Smooth muscle cell (in vitro differentiated cells): Measurements from ENCODE around the gene HNRNPA0. TPM values are rescaled to one million over a fixed set of nuclear protein-coding genes. Genes with fewer than 3 reads are reported as not detected.

ENCODE experiments used
- DNase-seq: peaks from one replicate; lab custom pipeline; 2025; ENCODE audit not compliant: unreplicated experiment; lab: John Stamatoyannopoulos, UW
- H2AFZ ChIP-seq: fragments of 200-600 bp; sonication (generic); 2 replicates; pipeline ENCODE4 v1.6.0; 2016; ENCODE audit warnings: antibody characterized with exemption, low read depth, mild to moderate bottlenecking
- H3F3A ChIP-seq: fragments of 200-600 bp; sonication (generic); 2 replicates; pipeline ENCODE4 v1.6.0; 2017; ENCODE audit warnings: antibody characterized with exemption, low read depth
- H3K27ac ChIP-seq: fragments of 200-600 bp; sonication (generic); 2 replicates; pipeline ENCODE4 v1.5.1; 2016; ENCODE audit warnings: low read depth, mild to moderate bottlenecking
- H3K27me3 ChIP-seq: fragments of 200-600 bp; sonication (generic); 2 replicates; pipeline ENCODE4 v1.6.1; 2016; ENCODE audit warnings: low read depth, mild to moderate bottlenecking
- H3K36me3 ChIP-seq: fragments of 200-600 bp; sonication (generic); 2 replicates; pipeline ENCODE4 v1.5.1; 2016; ENCODE audit warnings: low read depth
- H3K4me1 ChIP-seq: fragments of 200-600 bp; sonication (generic); 2 replicates; pipeline ENCODE4 v1.5.1; 2016; ENCODE audit warnings: low read depth
- H3K4me2 ChIP-seq: fragments of 200-600 bp; sonication (generic); 2 replicates; pipeline ENCODE4 v1.6.0; 2016; ENCODE audit warnings: mild to moderate bottlenecking
- H3K4me3 ChIP-seq: fragments of 200-600 bp; sonication (generic); 2 replicates; pipeline ENCODE4 v1.5.1; 2016; ENCODE audit warnings: mild to moderate bottlenecking
- H3K79me2 ChIP-seq: fragments of 200-600 bp; sonication (generic); 2 replicates; pipeline ENCODE4 v1.6.0; 2016; ENCODE audit warnings: low read depth, mild to moderate bottlenecking
- H3K9ac ChIP-seq: fragments of 200-600 bp; sonication (generic); 2 replicates; pipeline ENCODE4 v1.6.0; 2016; ENCODE audit warnings: low read depth
- H3K9me3 ChIP-seq: fragments of 200-600 bp; sonication (generic); replicated peaks from 2 replicates; pipeline ENCODE4 v1.5.1; 2016; ENCODE audit warnings: low read depth
- H4K20me1 ChIP-seq: fragments of 200-600 bp; sonication (generic); 2 replicates; pipeline ENCODE4 v1.6.0; 2016; ENCODE audit warnings: low read depth
- WGBS: methylation state at CpG from one replicate; pipeline ENCODE4 v1.1.7; 2016; ENCODE audit warnings: low lambda C conversion rate; 5-methylcytosine and 5-hydroxymethylcytosine counted together
- polyA plus RNA-seq: library from polyadenylated mRNA; unstranded; fragments of >200 nt; fragmentation: Nextera tagmentation; extraction: Ambion mirVana; gene quantifications from 2 replicates; pipeline ENCODE4 v1.2.1, GENCODE V29; 2016
- total RNA-seq: library from RNA; depleted of rRNA; stranded (reverse); fragments of >200 nt; gene quantifications from 2 replicates; pipeline ENCODE4 v1.2.3, GENCODE V29; 2014
- TF ChIP-seq, protein P1 (sequence below): fragments of 200-600 bp; sonication (generic); IDR thresholded peaks from 2 replicates; pipeline ENCODE4 v1.5.1; 2017; ENCODE audit warnings: borderline replicate concordance, mild to moderate bottlenecking, antibody characterized with exemption; ENCODE audit not compliant: insufficient read depth, poor library complexity, severe bottlenecking

The HNRNPA0 gene
- total and polyA plus RNA-seq, 2 experiments from 2014 or later, result 14.4 to 18.8 TPM

DNA sequence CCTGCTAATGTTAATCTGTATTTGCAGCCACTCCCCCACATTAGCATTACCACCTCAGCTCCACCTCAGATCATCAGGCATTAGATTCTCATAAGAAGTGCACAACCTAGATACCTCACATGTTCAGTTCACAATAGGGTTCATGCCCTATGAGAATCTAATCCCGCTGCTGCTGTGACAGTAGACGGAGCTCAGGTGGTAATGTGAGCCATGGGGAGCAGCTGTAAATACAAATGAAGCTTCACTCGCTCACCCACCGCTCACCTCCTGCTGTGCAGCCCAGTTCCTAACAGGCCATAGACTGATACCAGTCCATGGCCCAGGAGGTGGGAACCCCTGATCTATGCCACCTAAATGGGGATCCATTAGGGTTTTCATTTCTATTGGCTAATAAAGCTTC lies 6.1 kb upstream of the HNRNPA0 start:
- no peaks in the 10 kb centered on the region for H3K36me3 ChIP-seq
- no peak overlapping the region for H3K4me3 ChIP-seq
- H3F3A ChIP-seq, result no peaks in the 10 kb centered on the region
- H3K79me2 ChIP-seq, result no peaks in the 10 kb centered on the region
- H3K9ac ChIP-seq, result no peak overlapping the region
- no peak overlapping the region for H2AFZ ChIP-seq
- no peak overlapping the region for H3K4me2 ChIP-seq
- H3K9me3 ChIP-seq, result no peaks in the 10 kb centered on the region
- no peaks in the 10 kb centered on the region for H3K4me1 ChIP-seq
- WGBS, result 94% methylated on average over 4 of the region's 4 CpGs
- DNase-seq, result no peak
- no peaks in the 10 kb centered on the region for H3K27me3 ChIP-seq
- no peaks in the 10 kb centered on the region for H4K20me1 ChIP-seq
- no peak overlapping the region for H3K27ac ChIP-seq
- TF ChIP-seq, protein P1, sequence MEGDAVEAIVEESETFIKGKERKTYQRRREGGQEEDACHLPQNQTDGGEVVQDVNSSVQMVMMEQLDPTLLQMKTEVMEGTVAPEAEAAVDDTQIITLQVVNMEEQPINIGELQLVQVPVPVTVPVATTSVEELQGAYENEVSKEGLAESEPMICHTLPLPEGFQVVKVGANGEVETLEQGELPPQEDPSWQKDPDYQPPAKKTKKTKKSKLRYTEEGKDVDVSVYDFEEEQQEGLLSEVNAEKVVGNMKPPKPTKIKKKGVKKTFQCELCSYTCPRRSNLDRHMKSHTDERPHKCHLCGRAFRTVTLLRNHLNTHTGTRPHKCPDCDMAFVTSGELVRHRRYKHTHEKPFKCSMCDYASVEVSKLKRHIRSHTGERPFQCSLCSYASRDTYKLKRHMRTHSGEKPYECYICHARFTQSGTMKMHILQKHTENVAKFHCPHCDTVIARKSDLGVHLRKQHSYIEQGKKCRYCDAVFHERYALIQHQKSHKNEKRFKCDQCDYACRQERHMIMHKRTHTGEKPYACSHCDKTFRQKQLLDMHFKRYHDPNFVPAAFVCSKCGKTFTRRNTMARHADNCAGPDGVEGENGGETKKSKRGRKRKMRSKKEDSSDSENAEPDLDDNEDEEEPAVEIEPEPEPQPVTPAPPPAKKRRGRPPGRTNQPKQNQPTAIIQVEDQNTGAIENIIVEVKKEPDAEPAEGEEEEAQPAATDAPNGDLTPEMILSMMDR, result no peak

DNA sequence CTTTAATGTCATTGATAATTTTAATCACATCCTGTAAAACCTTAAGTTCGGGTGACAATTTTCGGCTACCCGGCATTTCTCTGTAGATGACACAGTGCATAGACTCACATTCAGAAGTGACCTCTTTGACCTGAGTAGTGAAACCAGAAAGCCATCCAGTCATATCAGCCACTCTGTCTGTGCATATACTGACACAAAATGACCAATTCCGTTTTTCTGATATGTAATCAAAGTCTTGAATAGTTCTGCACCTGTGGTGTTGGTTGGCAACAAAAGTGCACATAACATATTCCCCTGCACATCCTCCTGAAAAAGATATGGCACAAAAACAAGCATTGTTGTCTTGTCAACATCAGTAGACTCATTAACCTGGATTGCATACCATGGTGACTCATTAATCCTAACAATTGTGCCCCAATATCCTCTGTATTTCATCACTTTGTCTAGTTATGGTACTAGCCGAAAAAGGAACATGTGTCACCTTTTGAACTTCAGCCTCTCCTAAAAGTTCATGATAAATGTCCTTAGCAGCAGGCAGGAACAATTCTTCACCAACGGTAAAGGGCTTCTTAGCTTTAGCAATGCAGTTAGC lies 4.6 kb upstream of the HNRNPA0 start:
- no peak overlapping the region for H3K4me3 ChIP-seq
- H3K9ac ChIP-seq, result no peak overlapping the region
- H3K4me2 ChIP-seq, result no peak overlapping the region
- no peak overlapping the region for H3K27ac ChIP-seq
- DNase-seq, result no peak
- H4K20me1 ChIP-seq, result no peaks in the 10 kb centered on the region
- H3K79me2 ChIP-seq, result peaks cover 1% of the 10 kb centered on the region
- H3K4me1 ChIP-seq, result no peaks in the 10 kb centered on the region
- no peak overlapping the region for H2AFZ ChIP-seq
- H3K27me3 ChIP-seq, result no peaks in the 10 kb centered on the region
- TF ChIP-seq, protein P1, result no peak
- H3K9me3 ChIP-seq, result no peaks in the 10 kb centered on the region
- no peaks in the 10 kb centered on the region for H3K36me3 ChIP-seq
- 86% methylated on average over 6 of the region's 6 CpGs for WGBS
- no peaks in the 10 kb centered on the region for H3F3A ChIP-seq

DNA sequence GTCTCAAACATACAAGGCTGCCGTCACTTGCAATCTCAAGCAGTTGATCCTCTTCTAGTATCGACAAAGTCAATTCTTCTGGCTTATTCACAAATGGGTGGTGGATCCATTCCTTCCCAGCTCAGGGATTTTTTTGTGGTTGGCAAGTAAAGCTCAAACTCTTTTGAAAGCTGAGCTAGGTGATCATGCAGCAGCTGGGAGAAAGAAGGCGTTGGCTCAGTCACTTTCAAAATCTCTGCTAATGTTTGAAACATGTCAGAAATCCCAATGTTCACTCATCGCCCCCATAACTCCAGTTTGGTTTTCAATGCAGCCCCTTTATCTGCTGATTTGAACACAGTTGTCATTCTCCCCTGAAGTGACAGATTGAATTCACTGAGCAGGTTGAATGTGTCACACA lies 4.0 kb upstream of the HNRNPA0 start:
- H4K20me1 ChIP-seq, result peaks cover 6% of the 10 kb centered on the region
- WGBS, result 86% methylated on average over 4 of the region's 4 CpGs
- no peak for DNase-seq
- no peak overlapping the region for H2AFZ ChIP-seq
- H3K4me1 ChIP-seq, result no peaks in the 10 kb centered on the region
- H3K4me2 ChIP-seq, result no peak overlapping the region
- no peaks in the 10 kb centered on the region for H3K9me3 ChIP-seq
- H3K27me3 ChIP-seq, result no peaks in the 10 kb centered on the region
- no peaks in the 10 kb centered on the region for H3F3A ChIP-seq
- H3K9ac ChIP-seq, result no peak overlapping the region
- H3K36me3 ChIP-seq, result no peaks in the 10 kb centered on the region
- no peak overlapping the region for H3K4me3 ChIP-seq
- H3K27ac ChIP-seq, result no peak overlapping the region
- TF ChIP-seq, protein P1, result no peak
- peaks cover 8% of the 10 kb centered on the region for H3K79me2 ChIP-seq

DNA sequence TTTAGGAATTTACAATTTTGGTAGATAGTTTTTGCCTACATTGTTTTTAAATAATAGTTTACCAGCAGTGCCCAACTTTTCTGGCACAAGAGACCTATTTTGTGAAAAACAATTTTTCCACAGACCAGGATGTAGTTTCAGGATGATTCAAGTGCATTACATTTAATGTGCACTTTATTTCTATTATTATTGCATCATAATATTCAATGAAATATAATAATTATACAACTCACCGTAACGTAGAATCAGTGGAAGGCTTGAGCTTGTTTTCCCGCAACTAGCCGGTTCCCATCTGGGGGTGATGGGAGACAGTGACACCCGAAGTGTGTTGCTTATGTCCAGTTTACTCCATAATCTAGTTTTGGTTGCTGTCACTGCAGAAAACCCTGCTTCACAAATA lies 3.5 kb upstream of the HNRNPA0 start:
- no peak overlapping the region for H2AFZ ChIP-seq
- no peaks in the 10 kb centered on the region for H3K4me1 ChIP-seq
- H3K9ac ChIP-seq, result no peak overlapping the region
- TF ChIP-seq, protein P1, result no peak
- H3K79me2 ChIP-seq, result peaks cover 13% of the 10 kb centered on the region
- no peaks in the 10 kb centered on the region for H3F3A ChIP-seq
- no peak overlapping the region for H3K4me3 ChIP-seq
- no peak for DNase-seq
- no peak overlapping the region for H3K27ac ChIP-seq
- H3K27me3 ChIP-seq, result no peaks in the 10 kb centered on the region
- 95% methylated on average over 5 of the region's 5 CpGs for WGBS
- H4K20me1 ChIP-seq, result peaks cover 11% of the 10 kb centered on the region
- no peaks in the 10 kb centered on the region for H3K9me3 ChIP-seq
- H3K4me2 ChIP-seq, result no peak overlapping the region
- no peaks in the 10 kb centered on the region for H3K36me3 ChIP-seq
